Measurements from ENCODE around the gene STXBP3.
A peak's percentile ranks its signal among the peaks of the same experiment; 100 is the strongest.
"Not testable (repeated sequence)": the region's sequence is repeated elsewhere in the genome, so short reads cannot be mapped to it uniquely, and the experiment has no call there.

Gene STXBP3

DNA sequence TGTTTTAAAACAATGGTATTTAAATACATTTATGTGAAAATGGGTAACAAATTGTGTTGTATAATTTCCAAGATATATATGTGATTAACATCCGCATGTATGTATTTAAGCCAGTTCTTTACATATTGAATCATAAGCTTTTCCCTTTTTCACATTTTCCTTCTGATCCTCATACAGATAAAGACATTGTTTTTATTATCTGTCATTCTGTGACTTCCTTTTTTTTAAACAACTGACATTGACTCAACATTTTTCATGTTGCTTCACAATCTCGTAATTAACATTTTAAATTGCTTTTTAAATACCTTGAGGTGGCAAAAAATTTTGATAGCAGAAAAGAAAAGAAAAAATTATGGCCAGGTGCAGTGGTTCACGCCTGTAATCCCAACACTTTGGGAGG, 1.4 kb downstream of the STXBP3 start:
- DNase-seq (no peak), ATAC-seq (replicated peaks) (no peak)
- Mint-ChIP-seq H3K4me3 (peak overlapping the region; percentile 7 to 97), H3K4me1 (ENCODE audit: low read depth in 2 of 2) (peaks cover 26 to 47% of the 10 kb centered on the region in 2 donors), H3K36me3 (ENCODE audit: insufficient read depth) (peaks cover 32% of the 10 kb centered on the region), H3K9me3 (no peaks in the 10 kb centered on the region), H3K27me3 (no peaks in the 10 kb centered on the region), H3K27ac (peak overlapping the region; percentile 99)

DNA sequence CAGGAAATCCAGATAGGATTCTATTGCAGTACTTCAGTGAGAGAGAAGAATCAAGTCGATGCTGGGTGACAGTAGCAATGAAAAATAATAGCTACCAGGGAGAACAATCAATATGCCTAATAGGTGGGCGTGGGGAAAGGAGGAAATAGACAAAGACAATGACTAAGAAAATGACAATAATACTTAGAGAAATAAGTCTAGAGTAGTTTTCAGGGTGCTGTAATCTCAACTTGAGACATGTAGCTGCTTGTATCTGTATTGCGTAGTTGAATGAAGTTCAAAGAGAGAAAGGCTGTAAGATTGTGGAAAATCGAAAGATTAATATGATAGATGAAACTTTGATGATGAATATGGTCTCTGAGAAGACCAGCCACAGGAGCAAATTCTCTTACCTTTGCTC, 2.6 kb downstream of the STXBP3 start:
- no peak for DNase-seq
- peaks cover 26 to 51% of the 10 kb centered on the region in 2 donors for H3K4me1 Mint-ChIP-seq (ENCODE audit: low read depth in 2 of 2)
- no peaks in the 10 kb centered on the region for H3K27me3 Mint-ChIP-seq
- H3K9me3 Mint-ChIP-seq: no peaks in the 10 kb centered on the region
- no peak for ATAC-seq (replicated peaks)
- peak overlapping the region in 1 of 2 donors; percentile 67 for H3K27ac Mint-ChIP-seq
- peaks cover 41% of the 10 kb centered on the region for H3K36me3 Mint-ChIP-seq (ENCODE audit: insufficient read depth)
- peak overlapping the region in 1 of 2 donors; percentile 97 for H3K4me3 Mint-ChIP-seq

DNA sequence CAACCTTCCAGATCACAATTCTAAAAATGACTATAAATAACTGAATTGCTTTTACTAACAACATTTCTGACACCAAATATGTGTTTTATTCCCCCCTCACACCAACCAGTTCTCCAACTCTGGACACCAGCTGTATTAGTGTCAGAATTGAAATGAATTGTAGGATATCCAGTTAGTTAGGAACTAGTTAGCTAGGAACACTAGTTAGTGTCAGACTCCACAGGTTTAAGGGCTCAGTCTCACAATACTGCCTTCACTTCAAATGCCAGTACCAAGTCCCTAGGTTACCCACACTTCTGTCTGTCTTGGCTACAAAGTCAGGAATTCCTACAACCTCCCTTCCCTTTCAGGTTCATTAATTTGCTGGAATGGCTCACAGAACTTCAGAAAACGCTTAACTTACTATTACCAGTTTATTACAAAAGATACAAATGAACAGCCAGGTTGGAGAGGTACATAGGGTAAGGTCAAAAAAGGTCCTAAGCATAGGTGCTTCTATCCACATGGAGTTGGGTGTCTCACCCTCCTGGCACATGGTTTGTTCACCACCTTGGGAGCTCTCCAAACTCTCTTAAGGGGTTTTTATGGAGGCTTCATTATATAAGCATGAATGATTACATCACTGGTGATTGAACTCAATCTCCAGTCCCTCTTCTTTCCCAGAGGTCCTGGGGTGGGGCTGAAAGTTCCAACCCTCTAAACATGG, 4.2 kb downstream of the STXBP3 start:
- peak overlapping the region; percentile 28 to 29 for H3K27ac Mint-ChIP-seq
- no peak overlapping the region for H3K4me3 Mint-ChIP-seq
- H3K4me1 Mint-ChIP-seq (ENCODE audit: low read depth in 2 of 2): peaks cover 26 to 55% of the 10 kb centered on the region in 2 donors
- ATAC-seq (replicated peaks) (no peak), DNase-seq (no peak)
- no peaks in the 10 kb centered on the region for H3K9me3 Mint-ChIP-seq
- H3K36me3 Mint-ChIP-seq (ENCODE audit: insufficient read depth): peaks cover 56% of the 10 kb centered on the region
- H3K27me3 Mint-ChIP-seq: no peaks in the 10 kb centered on the region

DNA sequence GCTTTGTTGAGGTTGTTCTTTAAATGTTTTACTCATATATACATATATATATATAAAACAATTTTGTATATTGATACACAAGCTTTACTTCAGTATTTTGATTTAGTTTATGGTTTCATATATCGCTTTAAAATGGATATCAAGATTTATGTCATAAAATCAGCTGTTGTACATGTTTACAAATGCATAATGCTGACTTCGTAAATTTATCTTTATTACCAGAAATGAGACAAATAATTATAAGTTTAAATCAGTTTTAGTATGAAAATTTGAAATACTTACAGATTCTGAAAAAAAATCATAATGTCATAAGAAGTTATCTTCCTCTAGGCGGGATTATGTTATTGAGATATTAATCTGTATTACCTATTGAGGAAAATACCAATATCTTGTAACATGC, 6.9 kb downstream of the STXBP3 start:
- DNase-seq: no peak
- Mint-ChIP-seq H3K36me3 (ENCODE audit: insufficient read depth) (peaks cover 54% of the 10 kb centered on the region), H3K9me3 (no peaks in the 10 kb centered on the region), H3K27ac (no peak overlapping the region), H3K4me1 (ENCODE audit: low read depth in 2 of 2) (peaks cover 16 to 40% of the 10 kb centered on the region in 2 donors), H3K4me3 (no peak overlapping the region), H3K27me3 (no peaks in the 10 kb centered on the region)
- ATAC-seq (replicated peaks): no peak

DNA sequence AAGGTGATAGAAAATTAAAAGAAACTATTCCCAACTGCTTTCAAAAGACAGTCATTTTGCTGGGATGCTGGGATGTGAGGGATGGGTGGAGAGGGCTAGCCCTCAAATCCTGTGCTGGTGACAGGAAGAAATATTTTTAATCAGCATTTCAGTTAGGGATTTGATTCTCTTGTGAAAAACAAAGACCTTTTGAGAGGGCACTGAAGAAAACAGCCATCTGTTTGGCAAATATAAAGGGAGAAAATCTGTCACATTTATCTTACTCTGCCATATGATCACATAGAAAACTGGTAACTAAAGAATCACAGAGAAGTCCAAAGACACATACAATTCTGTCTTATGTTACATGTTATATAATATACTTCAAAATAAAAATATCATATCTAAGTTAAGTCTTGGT, 12.3 kb downstream of the STXBP3 start:
- Mint-ChIP-seq H3K4me3 (no peak overlapping the region), H3K9me3 (no peaks in the 10 kb centered on the region), H3K36me3 (ENCODE audit: insufficient read depth) (peaks cover 71% of the 10 kb centered on the region), H3K4me1 (ENCODE audit: low read depth in 2 of 2) (peaks cover 2 to 5% of the 10 kb centered on the region in 2 donors), H3K27ac (no peak overlapping the region), H3K27me3 (no peaks in the 10 kb centered on the region)
- no peak for DNase-seq
- no peak for ATAC-seq (replicated peaks)

DNA sequence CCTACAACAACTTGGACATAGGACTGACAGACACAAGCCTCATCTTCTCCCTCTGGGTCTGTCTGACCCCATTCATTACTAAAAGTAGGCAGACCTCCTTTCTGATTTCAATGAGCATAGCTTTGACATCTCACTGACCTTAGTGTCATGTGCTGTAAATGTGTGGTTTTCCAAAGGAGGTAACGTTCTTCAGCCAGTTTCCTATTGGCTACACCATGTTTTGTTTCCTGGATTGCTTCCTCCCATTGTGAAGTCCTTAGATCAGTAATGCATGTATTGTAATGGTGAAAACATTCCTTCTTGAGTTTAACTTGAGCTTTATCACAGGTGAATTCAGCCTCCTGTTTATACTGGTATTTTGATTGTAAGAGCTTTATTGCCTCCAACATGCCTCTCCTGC, 20.6 kb downstream of the STXBP3 start:
- Mint-ChIP-seq H3K9me3 (no peaks in the 10 kb centered on the region), H3K27me3 (no peaks in the 10 kb centered on the region), H3K4me3 (no peak overlapping the region), H3K27ac (no peak overlapping the region), H3K36me3 (ENCODE audit: insufficient read depth) (peaks cover 27% of the 10 kb centered on the region), H3K4me1 (ENCODE audit: low read depth in 2 of 2) (peaks cover 7 to 9% of the 10 kb centered on the region in 2 donors)
- ATAC-seq (replicated peaks) (no peak), DNase-seq (no peak)

DNA sequence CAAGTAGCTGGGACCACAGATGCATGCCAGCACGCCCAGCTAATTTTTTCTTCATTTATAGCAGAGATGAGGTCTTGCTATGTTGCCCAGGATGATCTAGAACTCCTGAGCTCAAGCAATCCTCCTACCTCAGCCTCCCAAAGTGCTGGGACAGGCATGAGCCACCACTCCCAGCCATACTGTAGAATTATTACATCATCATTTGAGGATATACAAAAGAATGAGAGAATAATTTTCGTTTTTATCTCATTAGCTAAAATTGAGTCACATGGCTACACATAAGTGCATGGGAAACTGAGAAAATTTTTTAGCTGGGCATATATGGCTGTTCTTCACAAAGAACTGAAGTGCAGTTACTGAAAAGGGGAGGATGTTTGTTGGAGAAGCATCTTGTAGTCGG, 21.2 kb downstream of the STXBP3 start:
- H3K4me1 Mint-ChIP-seq (ENCODE audit: low read depth in 2 of 2): peaks cover 7% of the 10 kb centered on the region in 2 donors
- ATAC-seq (replicated peaks): no peak
- peak overlapping the region in 1 of 2 donors; percentile 64 for H3K27ac Mint-ChIP-seq
- H3K9me3 Mint-ChIP-seq: no peaks in the 10 kb centered on the region
- no peak overlapping the region for H3K4me3 Mint-ChIP-seq
- no peak for DNase-seq
- H3K27me3 Mint-ChIP-seq: no peaks in the 10 kb centered on the region
- H3K36me3 Mint-ChIP-seq (ENCODE audit: insufficient read depth): peaks cover 28% of the 10 kb centered on the region

DNA sequence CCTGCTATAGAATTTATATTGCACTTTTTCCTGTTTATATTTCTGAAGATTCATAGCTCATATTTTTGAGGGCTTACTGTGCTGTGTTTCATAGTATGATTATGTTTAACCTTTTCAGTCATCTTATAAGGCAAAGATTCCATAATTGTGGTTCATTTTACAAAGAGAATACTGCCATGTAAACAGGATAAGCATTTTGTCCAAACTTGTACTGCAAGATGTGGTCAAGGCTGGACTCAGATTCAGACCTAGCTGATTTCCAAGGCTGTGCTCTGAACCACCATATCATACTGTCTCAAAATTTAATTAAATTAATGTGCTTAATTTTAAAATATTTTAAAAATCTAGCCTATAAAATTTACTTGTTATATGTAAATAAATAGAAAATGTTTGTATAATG, 31.4 kb downstream of the STXBP3 start:
- no peaks in the 10 kb centered on the region for H3K9me3 Mint-ChIP-seq
- ATAC-seq (replicated peaks) (no peak), DNase-seq (no peak)
- no peaks in the 10 kb centered on the region for H3K4me1 Mint-ChIP-seq (ENCODE audit: low read depth in 2 of 2)
- peaks cover 64% of the 10 kb centered on the region for H3K36me3 Mint-ChIP-seq (ENCODE audit: insufficient read depth)
- peak overlapping the region in 1 of 2 donors; percentile 47 for H3K27ac Mint-ChIP-seq
- H3K4me3 Mint-ChIP-seq: no peak overlapping the region
- no peaks in the 10 kb centered on the region for H3K27me3 Mint-ChIP-seq

DNA sequence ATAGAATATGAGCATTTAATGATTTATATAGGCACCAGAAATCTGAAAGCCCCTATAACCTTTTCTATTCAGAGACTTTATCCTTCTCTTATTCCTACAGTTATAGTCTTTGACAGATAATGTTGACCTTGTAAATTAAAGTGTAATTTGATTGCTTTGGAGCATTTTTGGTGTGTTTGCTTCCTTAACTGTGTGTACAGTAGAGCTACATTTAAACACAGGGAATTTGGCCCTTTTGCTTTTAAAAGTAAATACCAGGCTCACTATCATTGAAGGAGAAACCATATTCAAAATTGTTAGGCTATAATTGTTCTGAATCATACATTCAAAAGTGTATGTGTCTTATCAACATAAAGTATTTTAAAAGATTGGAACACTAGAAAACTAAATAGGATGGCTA, 33.0 kb downstream of the STXBP3 start:
- Mint-ChIP-seq H3K36me3 (ENCODE audit: insufficient read depth) (peaks cover 57% of the 10 kb centered on the region), H3K27ac (peak overlapping the region in 1 of 2 donors; percentile 16), H3K9me3 (peaks cover 0 to 1% of the 10 kb centered on the region in 2 donors), H3K4me3 (no peak overlapping the region), H3K4me1 (ENCODE audit: low read depth in 2 of 2) (no peaks in the 10 kb centered on the region), H3K27me3 (no peaks in the 10 kb centered on the region)
- no peak for ATAC-seq (replicated peaks)
- DNase-seq: no peak

DNA sequence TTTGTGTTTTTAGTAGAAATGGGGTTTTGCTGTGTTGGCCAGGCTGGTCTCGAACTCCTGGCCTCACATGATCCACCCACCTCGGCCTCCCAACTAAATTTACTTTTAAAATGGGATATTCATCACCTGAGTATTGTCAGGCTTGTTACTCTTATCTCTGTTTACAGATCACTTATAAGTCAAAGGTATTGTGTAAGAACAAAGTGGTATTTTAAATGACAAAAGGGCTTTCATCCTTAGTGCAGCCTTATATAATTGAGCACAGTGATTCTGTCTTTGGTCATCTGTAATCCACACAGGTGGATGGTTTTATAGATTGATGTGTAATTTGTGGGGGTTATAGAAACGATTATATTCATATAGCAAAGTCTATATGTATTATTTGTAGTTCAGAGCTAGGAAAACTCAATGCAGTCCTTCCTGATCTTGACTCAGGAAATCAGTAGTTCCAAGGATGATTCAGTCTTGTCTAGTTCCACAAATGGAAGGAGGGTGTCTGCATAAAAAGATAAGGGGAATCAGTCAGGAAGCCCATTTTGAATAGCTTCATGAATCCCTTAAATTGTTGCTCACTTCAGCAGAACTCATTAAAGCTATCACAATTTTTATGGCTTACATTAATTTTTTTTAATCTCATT, 34.6 kb downstream of the STXBP3 start:
- DNase-seq: no peak
- Mint-ChIP-seq H3K9me3 (peaks cover 0 to 4% of the 10 kb centered on the region in 2 donors), H3K27ac (no peak overlapping the region), H3K36me3 (ENCODE audit: insufficient read depth) (peaks cover 57% of the 10 kb centered on the region), H3K4me3 (no peak overlapping the region), H3K4me1 (ENCODE audit: low read depth in 2 of 2) (no peaks in the 10 kb centered on the region), H3K27me3 (no peaks in the 10 kb centered on the region)
- ATAC-seq (replicated peaks): no peak

DNA sequence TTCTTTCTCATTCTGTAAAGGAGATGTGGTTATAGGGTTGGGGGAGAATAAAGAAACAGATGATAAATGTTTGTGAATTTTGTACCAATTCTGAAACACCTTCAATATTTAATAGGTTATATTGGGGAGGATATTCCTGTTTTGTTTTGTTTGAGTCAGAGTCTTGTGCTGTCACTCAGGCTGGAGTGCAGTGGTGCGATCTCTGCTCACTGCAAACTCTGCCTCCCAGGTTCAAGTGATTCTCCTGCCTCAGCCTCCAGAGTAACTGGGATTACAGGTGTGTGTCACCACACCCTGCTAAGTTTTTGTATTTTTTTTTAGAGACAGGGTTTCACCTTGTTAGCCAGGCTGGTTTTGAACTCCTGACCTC, 35.1 kb downstream of the STXBP3 start:
- not testable (repeated sequence) for H3K27ac Mint-ChIP-seq; DNase-seq; H3K9me3 Mint-ChIP-seq; ATAC-seq (replicated peaks); H3K4me3 Mint-ChIP-seq; H3K27me3 Mint-ChIP-seq; H3K4me1 Mint-ChIP-seq (ENCODE audit: low read depth in 2 of 2)
- H3K36me3 Mint-ChIP-seq (ENCODE audit: insufficient read depth): peaks cover 56% of the 10 kb centered on the region

DNA sequence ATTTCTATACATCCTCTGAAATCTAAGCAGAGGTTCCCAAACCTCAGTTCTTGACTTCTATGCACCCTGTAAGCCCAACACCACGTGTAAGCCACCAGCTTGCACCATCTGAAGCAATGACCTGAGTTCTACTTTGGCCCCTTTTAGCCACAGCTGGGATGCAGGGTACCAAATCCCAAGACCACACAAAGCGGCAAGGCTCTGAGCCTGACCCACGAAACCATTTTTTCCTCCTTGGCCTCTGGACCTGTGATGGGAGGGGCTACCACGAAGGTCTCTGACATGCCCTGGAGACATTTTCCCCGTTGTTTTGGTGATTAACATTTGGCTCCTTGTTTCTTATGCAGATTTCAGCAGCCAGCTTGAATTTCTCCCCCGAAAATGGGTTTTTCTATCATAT, 38.8 kb downstream of the STXBP3 start:
- H3K4me1 Mint-ChIP-seq (ENCODE audit: low read depth in 2 of 2): peaks cover 0 to 2% of the 10 kb centered on the region in 2 donors
- H3K4me3 Mint-ChIP-seq: no peak overlapping the region
- H3K36me3 Mint-ChIP-seq (ENCODE audit: insufficient read depth): peaks cover 71% of the 10 kb centered on the region

DNA sequence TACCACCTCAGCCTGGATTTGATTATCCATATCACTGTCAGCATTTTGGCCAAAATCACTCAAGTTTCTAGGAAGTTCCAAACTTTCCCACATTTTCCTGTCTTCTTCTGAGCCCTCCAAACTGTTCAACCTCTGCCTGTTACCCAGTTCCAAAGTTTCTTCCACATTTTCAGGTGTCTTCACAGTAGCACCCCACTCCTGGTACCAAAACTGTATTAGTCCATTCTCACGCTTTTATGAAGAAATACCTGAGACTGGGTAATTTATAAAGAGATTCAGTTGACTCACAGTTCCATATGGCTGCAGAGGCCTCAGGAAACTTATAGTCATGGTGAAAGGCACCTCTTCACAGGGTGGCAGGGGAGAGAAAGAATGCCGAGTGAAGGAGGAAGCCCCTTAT, 39.4 kb downstream of the STXBP3 start:
- Mint-ChIP-seq H3K27ac (no peak overlapping the region), H3K4me3 (no peak overlapping the region), H3K4me1 (ENCODE audit: low read depth in 2 of 2) (peaks cover 1 to 3% of the 10 kb centered on the region in 2 donors), H3K27me3 (no peaks in the 10 kb centered on the region), H3K9me3 (peaks cover 0 to 4% of the 10 kb centered on the region in 2 donors), H3K36me3 (ENCODE audit: insufficient read depth) (peaks cover 67% of the 10 kb centered on the region)
- ATAC-seq (replicated peaks) (no peak), DNase-seq (no peak)

More for the DNA sequence above, 38.8 kb downstream of the STXBP3 start:
- no peak for ATAC-seq (replicated peaks)
- H3K9me3 Mint-ChIP-seq: peaks cover 0 to 4% of the 10 kb centered on the region in 2 donors
- no peaks in the 10 kb centered on the region for H3K27me3 Mint-ChIP-seq
- no peak for DNase-seq
- H3K27ac Mint-ChIP-seq: no peak overlapping the region

DNA sequence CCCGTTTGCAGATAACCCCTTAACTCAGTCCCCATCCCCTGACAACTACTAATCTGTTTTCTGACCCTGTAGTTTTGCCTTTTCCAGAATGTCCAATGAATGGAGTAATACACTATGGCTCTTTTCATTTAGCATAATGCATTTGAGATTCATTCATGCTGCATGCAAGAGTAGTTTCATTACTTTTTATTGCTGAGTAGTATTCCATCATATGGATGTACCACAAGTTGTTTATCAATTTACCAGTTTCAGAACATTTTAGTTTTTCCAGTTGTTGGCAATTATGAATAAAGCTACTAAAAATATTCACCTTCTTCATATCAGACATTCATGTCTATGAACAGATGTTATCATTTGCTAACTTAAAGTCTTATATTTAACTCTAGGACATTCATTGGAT, 45.3 kb downstream of the STXBP3 start:
- ATAC-seq (replicated peaks): no peak
- H3K9me3 Mint-ChIP-seq: peaks cover 0 to 1% of the 10 kb centered on the region in 2 donors

More for the DNA sequence above, 45.3 kb downstream of the STXBP3 start:
- H3K36me3 Mint-ChIP-seq (ENCODE audit: insufficient read depth): peaks cover 64% of the 10 kb centered on the region
- no peak overlapping the region for H3K27ac Mint-ChIP-seq
- DNase-seq: no peak
- peaks cover 1 to 3% of the 10 kb centered on the region in 2 donors for H3K4me1 Mint-ChIP-seq (ENCODE audit: low read depth in 2 of 2)
- no peaks in the 10 kb centered on the region for H3K27me3 Mint-ChIP-seq
- no peak overlapping the region for H3K4me3 Mint-ChIP-seq
